Ovary (tissue), 3 donors: Measurements from ENCODE around the gene THBS1.

Experiments
- POLR2A ChIP-seq: fragments of 450-650 bp; IDR thresholded peaks from one replicate; pipeline ENCODE4 v1.6.1; 2017; ENCODE audit warnings: antibody characterized with exemption, mild to moderate bottlenecking, moderate library complexity
- TF ChIP-seq, protein P1 (sequence below), 3 donors: fragments of 450-650 bp in 2 of 3; fragments of 200-600 bp in 1 of 3; IDR thresholded peaks; one replicate each; pipeline versions ENCODE4 v1.5.1 to v1.8.0; 2016 to 2022; ENCODE audit warnings: antibody characterized with exemption in 3 of 3, mild to moderate bottlenecking in 1 of 3
- donor health status: DM: no; HTN: no; CAD: no.

GRCh38 chr15:39618063-39618823 lies 37.4 kb downstream of the THBS1 start:
- TF ChIP-seq, protein P1, sequence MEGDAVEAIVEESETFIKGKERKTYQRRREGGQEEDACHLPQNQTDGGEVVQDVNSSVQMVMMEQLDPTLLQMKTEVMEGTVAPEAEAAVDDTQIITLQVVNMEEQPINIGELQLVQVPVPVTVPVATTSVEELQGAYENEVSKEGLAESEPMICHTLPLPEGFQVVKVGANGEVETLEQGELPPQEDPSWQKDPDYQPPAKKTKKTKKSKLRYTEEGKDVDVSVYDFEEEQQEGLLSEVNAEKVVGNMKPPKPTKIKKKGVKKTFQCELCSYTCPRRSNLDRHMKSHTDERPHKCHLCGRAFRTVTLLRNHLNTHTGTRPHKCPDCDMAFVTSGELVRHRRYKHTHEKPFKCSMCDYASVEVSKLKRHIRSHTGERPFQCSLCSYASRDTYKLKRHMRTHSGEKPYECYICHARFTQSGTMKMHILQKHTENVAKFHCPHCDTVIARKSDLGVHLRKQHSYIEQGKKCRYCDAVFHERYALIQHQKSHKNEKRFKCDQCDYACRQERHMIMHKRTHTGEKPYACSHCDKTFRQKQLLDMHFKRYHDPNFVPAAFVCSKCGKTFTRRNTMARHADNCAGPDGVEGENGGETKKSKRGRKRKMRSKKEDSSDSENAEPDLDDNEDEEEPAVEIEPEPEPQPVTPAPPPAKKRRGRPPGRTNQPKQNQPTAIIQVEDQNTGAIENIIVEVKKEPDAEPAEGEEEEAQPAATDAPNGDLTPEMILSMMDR (IDR thresholded peaks at IDR 0.05) = no peak
- TF ChIP-seq POLR2A = no peak
